Spleen (tissue), 11 donors: ENCODE results near the gene GREB1L. TPM values are rescaled to one million over a fixed set of nuclear protein-coding genes. Genes with fewer than 3 reads are reported as not detected.

Experiments
- DNase-seq: peaks from one replicate; pipeline ENCODE4 v3.0.0-alpha.2; 2020
- H3K27ac ChIP-seq, 8 donors: fragments of 200-600 bp; sonication (generic) in 7 of 8; 1 replicate in 4 of 8; 2 replicates in 4 of 8; pipeline versions ENCODE4 v1.5.0 to v1.8.0; 2016 to 2021; ENCODE audit warnings: inconsistent platforms in 4 of 8, mild to moderate bottlenecking in 4 of 8, moderate library complexity in 1 of 8
- H3K27me3 ChIP-seq, 7 donors: fragments of 200-600 bp; sonication (generic) in 6 of 7; replicated peaks in 1 of 7; 1 replicate in 4 of 7; 2 replicates in 3 of 7; pipeline versions ENCODE4 v1.5.0 to v1.8.0; 2016 to 2021; ENCODE audit warnings: inconsistent platforms in 3 of 7, mild to moderate bottlenecking in 1 of 7
- H3K36me3 ChIP-seq, 6 donors: fragments of 200-600 bp; sonication (generic) in 5 of 6; 1 replicate in 4 of 6; 2 replicates in 2 of 6; pipeline versions ENCODE4 v1.5.0 to v1.8.0; 2016 to 2021; ENCODE audit warnings: inconsistent platforms in 2 of 6
- H3K4me1 ChIP-seq, 6 donors: fragments of 200-600 bp; sonication (generic) in 5 of 6; 1 replicate in 3 of 6; 2 replicates in 3 of 6; pipeline versions ENCODE4 v1.5.0 to v1.8.0; 2016 to 2021; ENCODE audit warnings: inconsistent platforms in 3 of 6
- H3K4me3 ChIP-seq, 8 donors: fragments of 200-600 bp; sonication (generic) in 7 of 8; 1 replicate in 4 of 8; 2 replicates in 4 of 8; pipeline versions ENCODE4 v1.5.0 to v1.8.0; 2016 to 2021; ENCODE audit warnings: inconsistent platforms in 4 of 8, mild to moderate bottlenecking in 4 of 8, moderate library complexity in 2 of 8
- H3K9me3 ChIP-seq, 8 donors: fragments of 200-600 bp; sonication (generic) in 7 of 8; 1 replicate in 4 of 8; 2 replicates in 4 of 8; pipeline versions ENCODE4 v1.5.0 to v1.8.0; 2016 to 2021; ENCODE audit warnings: inconsistent platforms in 4 of 8
- CTCF ChIP-seq, 11 experiments: fragments of 200-600 bp in 7 of 11; fragments of 450-650 bp in 4 of 11; sonication (generic) in 4 of 11; IDR thresholded peaks in 8 of 11; conservative IDR thresholded peaks in 3 of 11; 1 replicate in 7 of 11; 2 replicates in 4 of 11; pipeline versions ENCODE4 v1.4.0 to v1.8.0; 2016 to 2021; ENCODE audit warnings: antibody characterized with exemption in 11 of 11, inconsistent platforms in 4 of 11, mild to moderate bottlenecking in 1 of 11
- POLR2A ChIP-seq, 3 donors: fragments of 450-650 bp; IDR thresholded peaks; one replicate each; pipeline ENCODE4 v1.5.1; 2017; ENCODE audit warnings: antibody characterized with exemption in 3 of 3, mild to moderate bottlenecking in 1 of 3
- POLR2AphosphoS5 ChIP-seq, 3 donors: sonication (generic); formaldehyde crosslinking; IDR thresholded peaks; one replicate each; pipeline ENCODE4 v1.5.1; 2017; ENCODE audit warnings: antibody characterized with exemption in 3 of 3
- WGBS, 5 donors: extraction: QIAGEN DNeasy Blood & Tissue Kit in 3 of 5; methylation state at CpG; one replicate each; pipeline versions ENCODE4 v1.1.5 to v1.1.7; 2013 to 2018; 5-methylcytosine and 5-hydroxymethylcytosine counted together
- intact Hi-C: fragments of 100-400 bp; cut with DNase I; formaldehyde crosslinking; loops from one replicate; pipeline ENCODE4 v1.15.0; 2023; ENCODE audit warnings: low total_unique reads
- polyA plus RNA-seq, 3 donors: library from polyadenylated mRNA; stranded (reverse); fragments of 200-250 nt; gene quantifications; one replicate each; pipeline ENCODE4 v1.2.1, GENCODE V29; 2013
- total RNA-seq, 7 donors: library from RNA; depleted of rRNA in 3 of 7; stranded (reverse); fragments of >200 nt in 3 of 7; fragmentation: NEBNext Ultra II Directional in 4 of 7; extraction: Animal tissue kit (Norgen Biotek cat#: 25700) in 4 of 7; gene quantifications; one replicate each; pipeline versions ENCODE4 v1.1.0 to v1.2.1, GENCODE V29; 2016 to 2021
- donor health status: healthy with polysubstance abuse.
- donor health status: DM: no; HTN: no; CAD: no; lungs with moderate emphysema.
- donor health status: DM: no; HTN: no; CAD: no.
- donor health status: Bipolar disorder and iron deficiency.
- donor health status: healthy.
- donor health status: DM: no; HTN: no; CAD: no.
- donor health status: DM: yes; HTN: yes; CAD: no.

Gene GREB1L
- total and polyA plus RNA-seq, 10 donors, result under 0.01 to 0.79 (median 0.57) TPM

DNA sequence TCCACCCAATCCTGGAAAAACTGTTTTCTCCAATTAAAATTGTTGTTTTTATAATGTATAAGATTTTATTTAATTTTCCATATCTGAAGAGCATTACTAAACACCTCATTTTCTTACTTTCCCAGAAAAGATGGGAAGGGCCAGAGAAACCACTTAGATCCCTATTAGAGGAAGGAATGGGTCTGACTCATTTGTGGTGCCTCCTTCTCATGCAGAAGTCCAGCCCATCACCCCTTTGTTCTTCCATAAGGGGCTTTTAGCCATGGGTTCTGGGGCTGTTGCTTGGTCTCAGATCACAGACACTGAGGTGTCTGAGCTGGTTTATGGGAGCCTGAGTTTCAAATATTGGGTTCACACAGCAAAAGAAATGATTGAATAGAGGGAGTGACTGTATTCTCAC is 206.3 kb downstream of the GREB1L start:
- Histone ChIP-seq H3K27ac (no peak overlapping the region), H3K4me1 (no peaks in the 10 kb centered on the region), H3K36me3 (no peaks in the 10 kb centered on the region), H3K4me3 (no peak overlapping the region), H3K27me3 (no peaks in the 10 kb centered on the region), H3K9me3 (no peaks in the 10 kb centered on the region)
- DNase-seq, result no peak
- TF ChIP-seq POLR2AphosphoS5 (IDR thresholded peaks at IDR 0.05) (no peak), POLR2A (IDR thresholded peaks at IDR 0.05) (no peak), CTCF (IDR thresholded peaks at IDR 0.05 in 8 of 11, conservative IDR thresholded peaks at IDR 0.05 in 3 of 11) (no peak)
- intact Hi-C loops, result no loop called here

GRCh38 chr18:21449367-21450290 is 207.6 kb downstream of the GREB1L start:
- Histone ChIP-seq H3K36me3 (no peaks in the 10 kb centered on the region), H3K27me3 (no peaks in the 10 kb centered on the region), H3K27ac (no peak overlapping the region), H3K4me1 (no peaks in the 10 kb centered on the region), H3K9me3 (no peaks in the 10 kb centered on the region), H3K4me3 (no peak overlapping the region)
- no peak for TF ChIP-seq POLR2AphosphoS5 (IDR thresholded peaks at IDR 0.05)
- no peak for TF ChIP-seq POLR2A (IDR thresholded peaks at IDR 0.05)
- no peak for TF ChIP-seq CTCF (IDR thresholded peaks at IDR 0.05 in 8 of 11, conservative IDR thresholded peaks at IDR 0.05 in 3 of 11)
- 74 to 87% (median 79%) methylated on average over 5 of the region's 5 CpGs for WGBS, 5 donors
- DNase-seq, result no peak
- intact Hi-C loops, result no loop called here

DNA sequence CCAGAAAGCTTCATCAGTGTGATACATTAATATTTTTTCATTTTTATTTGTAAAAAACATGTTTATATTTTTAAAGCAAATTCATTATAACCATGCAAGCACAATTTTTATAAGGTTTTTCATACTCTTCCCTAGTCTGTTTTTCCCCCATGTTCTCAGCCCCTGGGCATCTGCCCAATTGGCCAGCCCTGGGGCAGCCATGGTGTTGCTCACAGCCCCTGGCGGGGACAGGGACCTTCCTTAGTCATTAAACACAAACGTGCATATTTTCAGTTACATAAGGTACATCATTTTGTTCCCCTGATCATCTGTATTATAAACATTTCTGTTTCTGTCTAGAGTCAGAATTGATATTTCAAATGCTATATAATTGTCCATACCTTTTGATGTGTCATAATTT is 208.5 kb downstream of the GREB1L start:
- H3K27ac ChIP-seq, result no peak overlapping the region
- no peaks in the 10 kb centered on the region for H3K27me3 ChIP-seq
- H3K4me3 ChIP-seq, result no peak overlapping the region
- no peaks in the 10 kb centered on the region for H3K4me1 ChIP-seq
- TF ChIP-seq CTCF (IDR thresholded peaks at IDR 0.05 in 8 of 11, conservative IDR thresholded peaks at IDR 0.05 in 3 of 11), result no peak
- TF ChIP-seq POLR2AphosphoS5 (IDR thresholded peaks at IDR 0.05), result no peak
- TF ChIP-seq POLR2A (IDR thresholded peaks at IDR 0.05), result no peak
- no peaks in the 10 kb centered on the region for H3K36me3 ChIP-seq
- 65 to 94% (median 78%) methylated on average over 2 of the region's 2 CpGs for WGBS, 5 donors
- H3K9me3 ChIP-seq, result no peaks in the 10 kb centered on the region
- intact Hi-C loops, result no loop called here
- DNase-seq, result no peak

GRCh38 chr18:21450913-21451312 is 208.9 kb downstream of the GREB1L start:
- no peaks in the 10 kb centered on the region for H3K4me1 ChIP-seq
- no peak overlapping the region for H3K4me3 ChIP-seq
- no peaks in the 10 kb centered on the region for H3K36me3 ChIP-seq
- intact Hi-C loops, result no loop called here
- DNase-seq, result no peak
- TF ChIP-seq POLR2A (IDR thresholded peaks at IDR 0.05) (no peak), POLR2AphosphoS5 (IDR thresholded peaks at IDR 0.05) (no peak)
- no peaks in the 10 kb centered on the region for H3K9me3 ChIP-seq
- no peak overlapping the region for H3K27ac ChIP-seq
- 11 to 54% (median 25%) methylated on average over 1 of the region's 1 CpG for whole genome bisulfite sequencing, 5 donors
- H3K27me3 ChIP-seq, result no peaks in the 10 kb centered on the region
